DOHH2 (cell line): Measurements from ENCODE around the gene LGR6.

Experiments used
- CTCF ChIP-seq: fragments of 200-600 bp; sonication (generic); IDR thresholded peaks from one replicate; pipeline ENCODE4 v1.5.1; 2014; ENCODE audit warnings: antibody characterized with exemption, mild to moderate bottlenecking, low read depth, low read length; ENCODE audit not compliant: poor library complexity, severe bottlenecking
- EZH2phosphoT487 ChIP-seq: fragments of 200-600 bp; sonication (generic); IDR thresholded peaks from 2 replicates; pipeline ENCODE4 v1.6.1; 2017; ENCODE audit warnings: borderline replicate concordance, mild to moderate bottlenecking, antibody characterized with exemption, low read length, moderate library complexity, mixed read lengths

- TF ChIP-seq CTCF, result no peak
- no peak for TF ChIP-seq EZH2phosphoT487
These were observed 37.0 kb upstream of the LGR6 start for GRCh38 chr1:202156590-202156989.
